Trophoblast cell (in vitro differentiated cells and primary cell): ENCODE results near the gene SPEG.

Experiments
- DNase-seq, 2 donors: peaks; one replicate each; pipeline ENCODE4 v3.0.0-alpha.2; 2016
- H2AFZ ChIP-seq: 2 replicates; pipeline ENCODE4 v1.6.1; 2013; ENCODE audit warnings: low read length, moderate library complexity, mild to moderate bottlenecking; ENCODE audit not compliant: insufficient read depth, poor library complexity
- H2AK5ac ChIP-seq: 2 replicates; pipeline ENCODE4 v1.6.1; 2013; ENCODE audit warnings: mild to moderate bottlenecking, low read length
- H2BK120ac ChIP-seq: 2 replicates; pipeline ENCODE4 v1.6.1; 2013; ENCODE audit warnings: low read length, mild to moderate bottlenecking, moderate library complexity; ENCODE audit not compliant: insufficient read depth, poor library complexity
- H2BK12ac ChIP-seq: 2 replicates; pipeline ENCODE4 v1.6.1; 2013; ENCODE audit warnings: mild to moderate bottlenecking, low read length, moderate library complexity
- H2BK5ac ChIP-seq: 2 replicates; pipeline ENCODE4 v1.6.1; 2013; ENCODE audit warnings: low read length, low read depth, moderate library complexity, mild to moderate bottlenecking; ENCODE audit not compliant: poor library complexity
- H3K14ac ChIP-seq: 2 replicates; pipeline ENCODE4 v1.6.1; 2013; ENCODE audit warnings: mild to moderate bottlenecking, low read length
- H3K18ac ChIP-seq: 2 replicates; pipeline ENCODE4 v1.6.1; 2013; ENCODE audit warnings: mild to moderate bottlenecking, low read length
- H3K23ac ChIP-seq: 2 replicates; pipeline ENCODE4 v1.6.1; 2013; ENCODE audit warnings: low read length
- H3K27ac ChIP-seq: 2 replicates; pipeline ENCODE4 v1.5.1; 2013; ENCODE audit warnings: low read depth, mild to moderate bottlenecking, inconsistent platforms, low read length, moderate library complexity
- H3K27me3 ChIP-seq: 2 replicates; pipeline ENCODE4 v1.6.1; 2013; ENCODE audit warnings: inconsistent platforms, mild to moderate bottlenecking, low read length, moderate library complexity; ENCODE audit not compliant: insufficient read depth
- H3K36me3 ChIP-seq, 2 experiments: 1 replicate in 1 of 2; 2 replicates in 1 of 2; pipeline ENCODE4 v1.6.1; 2013; ENCODE audit warnings: low read length in 2 of 2, mild to moderate bottlenecking in 2 of 2, moderate library complexity in 1 of 2; ENCODE audit not compliant: insufficient read depth in 2 of 2, control insufficient read depth in 1 of 2
- H3K4ac ChIP-seq: 2 replicates; pipeline ENCODE4 v1.6.1; 2013; ENCODE audit warnings: low read depth, mild to moderate bottlenecking, low read length, moderate library complexity
- H3K4me1 ChIP-seq, 2 experiments: 1 replicate in 1 of 2; 2 replicates in 1 of 2; pipeline ENCODE4 v1.6.1; 2013; ENCODE audit warnings: low read length in 2 of 2, mild to moderate bottlenecking in 2 of 2, moderate library complexity in 1 of 2; ENCODE audit not compliant: insufficient read depth in 2 of 2, control insufficient read depth in 1 of 2
- H3K4me2 ChIP-seq: 2 replicates; pipeline ENCODE4 v1.6.1; 2013; ENCODE audit warnings: inconsistent platforms, mild to moderate bottlenecking, low read length, moderate library complexity
- H3K4me3 ChIP-seq: 2 replicates; pipeline ENCODE4 v1.5.1; 2013; ENCODE audit warnings: mild to moderate bottlenecking, low read depth, low read length, inconsistent platforms
- H3K79me1 ChIP-seq: one replicate; pipeline ENCODE4 v1.6.1; 2013; ENCODE audit warnings: low read length
- H3K79me2 ChIP-seq: 2 replicates; pipeline ENCODE4 v1.6.1; 2013; ENCODE audit warnings: low read length, mild to moderate bottlenecking; ENCODE audit not compliant: control insufficient read depth, insufficient read depth, poor library complexity
- H3K9ac ChIP-seq: 2 replicates; pipeline ENCODE4 v1.6.1; 2013; ENCODE audit warnings: mild to moderate bottlenecking, low read length
- H3K9me3 ChIP-seq: 2 replicates; pipeline ENCODE4 v1.6.1; 2013; ENCODE audit warnings: low read depth, mild to moderate bottlenecking, control low read depth, inconsistent platforms, low read length; ENCODE audit not compliant: insufficient read depth
- H4K12ac ChIP-seq: 2 replicates; pipeline ENCODE4 v1.6.1; 2013; ENCODE audit warnings: low read depth, mild to moderate bottlenecking, low read length, moderate library complexity
- H4K8ac ChIP-seq: 2 replicates; pipeline ENCODE4 v1.6.1; 2013; ENCODE audit warnings: low read depth, mild to moderate bottlenecking, low read length, moderate library complexity
- H4K91ac ChIP-seq: one replicate; pipeline ENCODE4 v1.6.1; 2013; ENCODE audit warnings: low read depth, mild to moderate bottlenecking, low read length, moderate library complexity
- WGBS: extraction: QIAGEN DNeasy Blood & Tissue Kit; methylation state at CpG from one replicate; pipeline ENCODE4 v1.1.7; 2013; ENCODE audit warnings: missing lambda C conversion rate; ENCODE audit not compliant: insufficient read length, insufficient coverage; ENCODE audit errors: extremely low coverage; 5-methylcytosine and 5-hydroxymethylcytosine counted together

SPEG gene

DNA sequence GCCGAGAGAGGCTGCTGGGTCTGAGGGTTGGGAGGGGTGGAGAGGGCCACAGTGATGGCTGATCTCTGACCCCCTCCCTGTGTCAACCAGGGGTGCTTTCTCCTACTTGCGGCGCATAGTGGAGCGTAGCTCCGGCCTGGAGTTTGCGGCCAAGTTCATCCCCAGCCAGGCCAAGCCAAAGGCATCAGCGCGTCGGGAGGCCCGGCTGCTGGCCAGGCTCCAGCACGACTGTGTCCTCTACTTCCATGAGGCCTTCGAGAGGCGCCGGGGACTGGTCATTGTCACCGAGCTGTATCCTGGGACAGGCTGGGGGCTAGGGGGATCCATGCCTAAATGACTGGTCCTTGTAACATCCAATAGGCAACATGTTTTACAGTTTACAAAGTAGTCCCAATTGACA lies 43.2 kb downstream of the SPEG start:
- H3K36me3 ChIP-seq = no peaks in the 10 kb centered on the region
- H2BK12ac ChIP-seq = no peak overlapping the region
- no peak overlapping the region for H3K9ac ChIP-seq
- H3K23ac ChIP-seq = no peak overlapping the region
- H3K27me3 ChIP-seq = peaks cover 4% of the 10 kb centered on the region
- DNase-seq = no peak
- no peak overlapping the region for H2AK5ac ChIP-seq
- peaks cover 1% of the 10 kb centered on the region for H3K9me3 ChIP-seq
- H4K91ac ChIP-seq = no peak overlapping the region
- no peak overlapping the region for H3K14ac ChIP-seq
- H2AFZ ChIP-seq = no peak overlapping the region
- H3K79me1 ChIP-seq = no peaks in the 10 kb centered on the region
- no peak overlapping the region for H3K4me2 ChIP-seq
- H4K12ac ChIP-seq = no peak overlapping the region
- no peak overlapping the region for H3K27ac ChIP-seq
- no peak overlapping the region for H3K18ac ChIP-seq
- WGBS = no CpG with 5 or more reads among the region's 15 CpGs
- no peak overlapping the region for H2BK120ac ChIP-seq
- no peak overlapping the region for H3K4ac ChIP-seq
- no peaks in the 10 kb centered on the region for H3K79me2 ChIP-seq
- no peak overlapping the region for H4K8ac ChIP-seq
- H3K4me1 ChIP-seq = peaks cover 3% of the 10 kb centered on the region in 2 experiments
- H2BK5ac ChIP-seq = no peak overlapping the region
- H3K4me3 ChIP-seq = no peak overlapping the region

DNA sequence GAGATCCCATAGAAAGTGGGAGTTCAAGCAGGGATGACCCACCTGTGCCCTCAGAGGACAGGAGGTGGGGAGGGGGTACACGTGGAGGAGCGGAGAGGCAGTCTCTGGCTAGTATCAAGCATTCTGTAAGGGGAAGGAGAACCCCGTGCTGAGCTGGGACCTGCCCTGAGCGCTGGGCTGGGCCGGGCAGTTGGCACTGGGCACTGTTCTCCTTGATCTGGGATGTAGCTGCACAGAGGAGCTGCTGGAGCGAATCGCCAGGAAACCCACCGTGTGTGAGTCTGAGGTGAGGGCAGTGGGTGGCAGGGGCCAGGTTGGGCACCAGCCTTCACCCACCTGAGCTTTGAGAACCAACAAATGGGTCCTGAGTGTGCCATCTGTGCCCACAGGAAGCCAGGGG lies 44.3 kb downstream of the SPEG start:
- H2AFZ ChIP-seq = no peak overlapping the region
- no peak for DNase-seq
- no peak overlapping the region for H3K27ac ChIP-seq
- no peak overlapping the region for H3K23ac ChIP-seq
- no peak overlapping the region for H3K4me2 ChIP-seq
- no peak overlapping the region for H2BK120ac ChIP-seq
- H3K79me1 ChIP-seq = no peaks in the 10 kb centered on the region
- no peak overlapping the region for H2BK12ac ChIP-seq
- H4K91ac ChIP-seq = no peak overlapping the region
- H3K4ac ChIP-seq = no peak overlapping the region
- no peak overlapping the region for H4K8ac ChIP-seq
- no peak overlapping the region for H3K18ac ChIP-seq
- no peak overlapping the region for H2BK5ac ChIP-seq
- H2AK5ac ChIP-seq = no peak overlapping the region
- no peak overlapping the region for H3K9ac ChIP-seq
- H3K9me3 ChIP-seq = peaks cover 1% of the 10 kb centered on the region
- H3K79me2 ChIP-seq = no peaks in the 10 kb centered on the region
- peaks cover 14% of the 10 kb centered on the region for H3K27me3 ChIP-seq
- H3K14ac ChIP-seq = no peak overlapping the region
- H3K4me1 ChIP-seq = no peaks in the 10 kb centered on the region
- H3K4me3 ChIP-seq = no peak overlapping the region
- WGBS = no CpG with 5 or more reads among the region's 8 CpGs
- no peaks in the 10 kb centered on the region for H3K36me3 ChIP-seq
- no peak overlapping the region for H4K12ac ChIP-seq

DNA sequence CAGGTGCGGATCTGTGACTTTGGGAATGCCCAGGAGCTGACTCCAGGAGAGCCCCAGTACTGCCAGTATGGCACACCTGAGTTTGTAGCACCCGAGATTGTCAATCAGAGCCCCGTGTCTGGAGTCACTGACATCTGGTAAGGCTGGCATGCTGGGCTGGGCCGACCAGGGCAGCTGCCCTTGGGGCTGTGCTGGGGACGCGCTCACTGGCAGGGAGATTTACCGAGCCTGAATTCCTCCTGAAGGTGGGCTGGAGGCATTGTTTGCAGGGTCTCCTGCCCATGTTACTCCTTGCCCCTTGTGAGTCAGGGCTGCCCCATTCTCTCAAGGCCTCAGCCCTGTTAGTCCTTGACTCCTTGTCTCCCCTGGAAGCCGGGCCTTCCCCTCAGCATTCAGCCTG lies 45.4 kb downstream of the SPEG start:
- DNase-seq = no peak
- Histone ChIP-seq H3K23ac (no peak overlapping the region), H4K91ac (no peak overlapping the region), H3K79me2 (no peaks in the 10 kb centered on the region), H3K9ac (no peak overlapping the region), H3K18ac (no peak overlapping the region), H2AFZ (no peak overlapping the region), H3K4me1 (peaks cover 4% of the 10 kb centered on the region in 2 experiments), H2AK5ac (no peak overlapping the region), H3K27me3 (peaks cover 25% of the 10 kb centered on the region), H3K79me1 (no peaks in the 10 kb centered on the region), H4K8ac (no peak overlapping the region), H2BK5ac (no peak overlapping the region), H2BK12ac (no peak overlapping the region), H3K4ac (no peak overlapping the region), H4K12ac (no peak overlapping the region), H3K4me3 (no peak overlapping the region), H3K36me3 (no peaks in the 10 kb centered on the region), H3K4me2 (no peak overlapping the region), H3K14ac (no peak overlapping the region), H3K9me3 (peaks cover 1% of the 10 kb centered on the region), H2BK120ac (no peak overlapping the region), H3K27ac (no peak overlapping the region)
- WGBS = no CpG with 5 or more reads among the region's 8 CpGs

DNA sequence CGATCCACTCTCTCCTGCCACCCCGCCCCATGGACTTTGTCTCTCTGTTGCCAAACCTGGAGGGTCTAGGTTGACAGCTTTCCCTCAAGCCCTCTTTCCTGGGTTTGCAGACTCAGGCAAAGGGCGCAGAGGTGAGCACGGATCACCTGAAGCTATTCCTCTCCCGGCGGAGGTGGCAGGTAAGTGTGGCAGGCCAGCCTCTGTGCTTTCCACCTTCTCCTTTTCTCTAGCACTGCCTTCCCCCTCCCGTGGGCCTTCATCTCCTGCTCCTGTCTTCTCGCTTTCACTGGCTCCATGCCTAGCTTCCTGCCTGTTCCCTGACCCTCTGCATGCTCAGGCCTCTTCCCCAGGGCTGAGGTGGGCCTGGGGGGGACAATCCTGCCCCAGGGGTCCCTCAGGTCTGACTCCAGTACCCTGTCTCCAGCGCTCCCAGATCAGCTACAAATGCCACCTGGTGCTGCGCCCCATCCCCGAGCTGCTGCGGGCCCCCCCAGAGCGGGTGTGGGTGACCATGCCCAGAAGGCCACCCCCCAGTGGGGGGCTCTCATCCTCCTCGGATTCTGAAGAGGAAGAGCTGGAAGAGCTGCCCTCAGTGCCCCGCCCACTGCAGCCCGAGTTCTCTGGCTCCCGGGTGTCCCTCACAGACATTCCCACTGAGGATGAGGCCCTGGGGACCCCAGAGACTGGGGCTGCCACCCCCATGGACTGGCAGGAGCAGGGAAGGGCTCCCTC lies 48.2 kb downstream of the SPEG start:
- no CpG with 5 or more reads among the region's 17 CpGs for WGBS
- no peak overlapping the region for H4K8ac ChIP-seq
- no peak overlapping the region for H3K4ac ChIP-seq
- H3K9ac ChIP-seq = no peak overlapping the region
- H3K4me3 ChIP-seq = no peak overlapping the region
- no peak overlapping the region for H3K27ac ChIP-seq
- H2AK5ac ChIP-seq = no peak overlapping the region
- H2AFZ ChIP-seq = no peak overlapping the region
- H2BK5ac ChIP-seq = no peak overlapping the region
- no peak overlapping the region for H3K18ac ChIP-seq
- H3K9me3 ChIP-seq = peaks cover 1% of the 10 kb centered on the region
- H3K4me2 ChIP-seq = no peak overlapping the region
- no peak overlapping the region for H2BK12ac ChIP-seq
- no peak overlapping the region for H3K14ac ChIP-seq
- no peaks in the 10 kb centered on the region for H3K36me3 ChIP-seq
- H3K27me3 ChIP-seq = peaks cover 35% of the 10 kb centered on the region
- H4K91ac ChIP-seq = no peak overlapping the region
- no peaks in the 10 kb centered on the region for H3K79me1 ChIP-seq
- H2BK120ac ChIP-seq = no peak overlapping the region
- H3K23ac ChIP-seq = no peak overlapping the region
- no peak overlapping the region for H4K12ac ChIP-seq
- peaks cover 4 to 7% of the 10 kb centered on the region in 2 experiments for H3K4me1 ChIP-seq
- H3K79me2 ChIP-seq = no peaks in the 10 kb centered on the region
- DNase-seq = no peak
